Glutamatergic neuron (in vitro differentiated cells): ENCODE measurements around the gene ITPRID1. TPM values are rescaled to one million over a fixed set of nuclear protein-coding genes. Genes with fewer than 3 reads are reported as not detected.

Experiments
- DNase-seq: peaks from one replicate; pipeline ENCODE4 v3.0.0; 2022
- H3K27ac Mint-ChIP-seq: one replicate; pipeline ENCODE4 v1.8.0; 2020; ENCODE audit warnings: mild to moderate bottlenecking, mixed read lengths, inconsistent platforms; ENCODE audit not compliant: unreplicated experiment
- H3K27me3 Mint-ChIP-seq: one replicate; pipeline ENCODE4 v1.8.0; 2020; ENCODE audit warnings: mild to moderate bottlenecking, moderate library complexity, mixed read lengths, inconsistent platforms; ENCODE audit not compliant: unreplicated experiment
- H3K36me3 Mint-ChIP-seq: one replicate; pipeline ENCODE4 v1.8.0; 2020; ENCODE audit warnings: mild to moderate bottlenecking, mixed read lengths, inconsistent platforms; ENCODE audit not compliant: unreplicated experiment
- H3K4me1 Mint-ChIP-seq: one replicate; pipeline ENCODE4 v1.8.0; 2020; ENCODE audit warnings: mild to moderate bottlenecking, low read depth, mixed read lengths, inconsistent platforms; ENCODE audit not compliant: unreplicated experiment
- H3K4me3 Mint-ChIP-seq: one replicate; pipeline ENCODE4 v1.8.0; 2020; ENCODE audit warnings: mild to moderate bottlenecking, mixed read lengths, inconsistent platforms; ENCODE audit not compliant: unreplicated experiment
- H3K9me3 Mint-ChIP-seq: one replicate; pipeline ENCODE4 v1.8.0; 2020; ENCODE audit warnings: mild to moderate bottlenecking, moderate library complexity, mixed read lengths, inconsistent platforms; ENCODE audit not compliant: unreplicated experiment
- CTCF ChIP-seq: fragments of 200-600 bp; sonication (generic); IDR thresholded peaks from one replicate; pipeline ENCODE4 v1.5.0; 2021; ENCODE audit not compliant: partially characterized antibody, unreplicated experiment
- total RNA-seq: library from RNA; stranded (reverse); fragmentation: NEBNext Ultra II Directional; extraction: Animal tissue kit (Norgen Biotek cat#: 25700); gene quantifications from one replicate; pipeline ENCODE4 v1.2.1, GENCODE V29; 2021; ENCODE audit not compliant: unreplicated experiment

ITPRID1 gene
- total RNA-seq, 1 donor from 2014 or later: not detected

GRCh38 chr7:31640381-31640780, 126.5 kb downstream of the ITPRID1 start:
- no peak overlapping the region for H3K4me3 Mint-ChIP-seq
- peaks cover 1% of the 10 kb centered on the region for H3K27me3 Mint-ChIP-seq
- no peak overlapping the region for H3K27ac Mint-ChIP-seq
- H3K9me3 Mint-ChIP-seq: no peaks in the 10 kb centered on the region
- TF ChIP-seq CTCF: no peak
- peaks cover 8% of the 10 kb centered on the region for H3K4me1 Mint-ChIP-seq
- no peak for DNase-seq
- H3K36me3 Mint-ChIP-seq: no peaks in the 10 kb centered on the region

DNA sequence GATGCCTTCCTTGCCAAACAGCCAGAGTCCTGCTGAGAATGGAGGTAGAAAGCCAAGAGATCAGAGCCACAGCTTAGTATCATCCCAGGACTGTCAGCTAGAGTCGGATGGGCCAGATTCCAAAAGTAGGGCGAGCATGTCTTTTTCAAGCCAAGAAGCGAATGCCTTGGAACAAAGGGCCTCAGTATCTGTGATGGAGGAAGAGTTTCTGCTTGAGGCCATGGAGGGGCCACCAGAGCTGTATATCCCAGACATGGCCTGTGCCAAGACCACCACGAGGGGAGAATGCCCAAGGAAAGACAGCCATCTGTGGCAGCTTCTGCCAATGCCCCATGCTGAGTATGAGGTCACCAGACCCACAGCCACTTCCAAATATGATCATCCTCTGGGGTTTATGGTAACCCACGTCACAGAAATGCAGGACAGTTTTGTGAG, 128.8 kb downstream of the ITPRID1 start:
- DNase-seq: no peak
- Mint-ChIP-seq H3K9me3 (no peaks in the 10 kb centered on the region), H3K36me3 (no peaks in the 10 kb centered on the region), H3K4me3 (no peak overlapping the region), H3K27ac (peak overlapping the region; percentile 34), H3K27me3 (peaks cover 1% of the 10 kb centered on the region), H3K4me1 (peaks cover 8% of the 10 kb centered on the region)
- no peak for TF ChIP-seq CTCF

DNA sequence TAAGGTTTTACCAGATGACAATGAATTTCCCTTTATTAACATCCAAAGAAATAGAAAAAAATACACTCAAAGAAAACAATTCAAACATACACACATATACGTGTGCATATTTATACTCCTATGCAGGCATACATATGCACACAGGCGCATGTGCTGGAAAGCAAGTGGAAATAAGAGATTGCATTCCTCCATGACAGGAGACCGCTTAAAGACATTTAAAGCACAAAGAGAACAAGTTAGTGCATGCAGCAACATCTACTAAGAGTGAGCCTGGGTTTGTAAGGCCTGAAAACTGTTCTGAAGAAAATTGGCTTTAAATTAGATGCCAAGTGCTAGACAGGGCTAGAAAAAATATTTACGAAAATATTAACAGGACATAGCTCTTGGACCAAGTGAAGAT, 133.1 kb downstream of the ITPRID1 start:
- no peaks in the 10 kb centered on the region for H3K36me3 Mint-ChIP-seq
- peaks cover 3% of the 10 kb centered on the region for H3K27me3 Mint-ChIP-seq
- no peak for TF ChIP-seq CTCF
- no peak for DNase-seq
- H3K9me3 Mint-ChIP-seq: no peaks in the 10 kb centered on the region
- H3K4me1 Mint-ChIP-seq: peaks cover 16% of the 10 kb centered on the region
- no peak overlapping the region for H3K4me3 Mint-ChIP-seq
- no peak overlapping the region for H3K27ac Mint-ChIP-seq

- peaks cover 16% of the 10 kb centered on the region for H3K4me1 Mint-ChIP-seq
- no peak for DNase-seq
- H3K4me3 Mint-ChIP-seq: no peak overlapping the region
- H3K27me3 Mint-ChIP-seq: peaks cover 3% of the 10 kb centered on the region
- H3K9me3 Mint-ChIP-seq: no peaks in the 10 kb centered on the region
- no peaks in the 10 kb centered on the region for H3K36me3 Mint-ChIP-seq
- no peak for TF ChIP-seq CTCF
- H3K27ac Mint-ChIP-seq: no peak overlapping the region
These were observed 133.6 kb downstream of the ITPRID1 start for GRCh38 chr7:31647511-31647910.

GRCh38 chr7:31648288-31648687, 134.4 kb downstream of the ITPRID1 start:
- H3K27me3 Mint-ChIP-seq: peaks cover 2% of the 10 kb centered on the region
- TF ChIP-seq CTCF: peak; percentile 58
- H3K9me3 Mint-ChIP-seq: no peaks in the 10 kb centered on the region
- no peak for DNase-seq
- H3K27ac Mint-ChIP-seq: no peak overlapping the region
- H3K4me1 Mint-ChIP-seq: peaks cover 20% of the 10 kb centered on the region
- H3K4me3 Mint-ChIP-seq: no peak overlapping the region
- H3K36me3 Mint-ChIP-seq: no peaks in the 10 kb centered on the region
